HEK293T (cell line): ENCODE measurements around the gene VSTM2L.

ENCODE experiments used
- CTCF ChIA-PET: fragments of 350-600 bp; formaldehyde crosslinking; extraction: SDS; loops from one replicate; lab custom pipeline; 2021; ENCODE audit warnings: antibody characterized with exemption, inconsistent platforms; lab: Yijun Ruan, JAX
- POLR2A ChIA-PET: fragments of 350-600 bp; formaldehyde crosslinking; extraction: SDS; loops from one replicate; lab custom pipeline; 2020; ENCODE audit warnings: antibody characterized with exemption, inconsistent platforms; lab: Yijun Ruan, JAX
- DNase-seq: peaks from one replicate; pipeline ENCODE4 v3.0.0; 2012; ENCODE audit warnings: mixed read lengths; ENCODE audit errors: extremely low spot score
- ARNT ChIP-seq: fragments of 450-650 bp; IDR thresholded peaks from 2 replicates; pipeline ENCODE4 v1.6.1; 2017; ENCODE audit warnings: mild to moderate bottlenecking
- BHLHE40 ChIP-seq: fragments of 450-650 bp; IDR thresholded peaks from 2 replicates; pipeline ENCODE4 v1.6.1; 2016; ENCODE audit warnings: mild to moderate bottlenecking, moderate library complexity, borderline replicate concordance
- CTBP1 ChIP-seq: fragments of 450-650 bp; IDR thresholded peaks from 2 replicates; pipeline ENCODE4 v1.6.1; 2016; ENCODE audit warnings: borderline replicate concordance
- ELF4 ChIP-seq: fragments of 450-650 bp; IDR thresholded peaks from 2 replicates; pipeline ENCODE4 v1.6.1; 2017; ENCODE audit warnings: antibody characterized with exemption
- FOXA1 ChIP-seq: fragments of 450-650 bp; IDR thresholded peaks from 2 replicates; pipeline ENCODE4 v1.6.1; 2016; ENCODE audit warnings: mild to moderate bottlenecking
- FOXK2 ChIP-seq: fragments of 450-650 bp; IDR thresholded peaks from 2 replicates; pipeline ENCODE4 v1.6.1; 2016; ENCODE audit warnings: mild to moderate bottlenecking
- FOXM1 ChIP-seq: fragments of 450-650 bp; IDR thresholded peaks from 2 replicates; pipeline ENCODE4 v1.6.1; 2017; ENCODE audit warnings: mild to moderate bottlenecking, borderline replicate concordance
- HDGF ChIP-seq: fragments of 450-650 bp; IDR thresholded peaks from 2 replicates; pipeline ENCODE4 v1.6.1; 2017; ENCODE audit warnings: antibody characterized with exemption, borderline replicate concordance
- L3MBTL2 ChIP-seq: fragments of 450-650 bp; conservative IDR thresholded peaks from 2 replicates; pipeline ENCODE4 v1.6.1; 2016; ENCODE audit warnings: mild to moderate bottlenecking
- LEF1 ChIP-seq: fragments of 450-650 bp; IDR thresholded peaks from 2 replicates; pipeline ENCODE4 v1.6.1; 2017; ENCODE audit warnings: mild to moderate bottlenecking, borderline replicate concordance
- NFRKB ChIP-seq: fragments of 450-650 bp; IDR thresholded peaks from 2 replicates; pipeline ENCODE4 v1.6.1; 2016; ENCODE audit warnings: mild to moderate bottlenecking, moderate library complexity
- SP1 ChIP-seq: fragments of 450-650 bp; IDR thresholded peaks from 2 replicates; pipeline ENCODE4 v1.6.1; 2017
- SUZ12 ChIP-seq: fragments of 450-650 bp; IDR thresholded peaks from 2 replicates; pipeline ENCODE4 v1.6.1; 2016; ENCODE audit warnings: mild to moderate bottlenecking
- TARDBP ChIP-seq: fragments of 450-650 bp; IDR thresholded peaks from 2 replicates; pipeline ENCODE4 v1.6.1; 2016
- ZNF384 ChIP-seq: fragments of 450-650 bp; IDR thresholded peaks from 2 replicates; pipeline ENCODE4 v1.6.1; 2016
- TF ChIP-seq, protein P1 (sequence below): fragments of 450-650 bp; IDR thresholded peaks from 2 replicates; pipeline ENCODE4 v1.6.1; 2016

VSTM2L gene

DNA sequence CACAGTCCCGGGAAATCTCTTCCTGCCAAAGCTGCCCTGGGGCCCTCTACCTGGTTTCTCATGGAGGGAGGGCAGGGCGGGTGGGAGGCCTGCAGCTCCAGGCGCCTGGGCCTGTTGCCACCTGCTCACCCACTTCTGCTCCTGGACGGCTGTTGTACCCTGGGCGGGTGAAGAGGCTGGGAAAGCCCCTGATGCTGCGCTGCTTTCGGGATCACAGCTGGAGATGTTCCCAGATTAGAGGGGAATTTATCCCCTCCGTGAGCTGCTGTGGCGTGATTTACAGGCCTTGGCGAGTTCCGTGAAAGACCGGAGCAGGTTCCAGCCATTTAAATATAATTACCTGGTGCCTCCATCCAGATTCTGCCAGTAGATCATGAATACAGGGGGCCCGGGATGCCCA, 12.3 kb upstream of the VSTM2L start:
- no peak for TF ChIP-seq BHLHE40
- TF ChIP-seq ELF4 = no peak
- TF ChIP-seq FOXM1 = no peak
- no peak for TF ChIP-seq L3MBTL2
- no peak for TF ChIP-seq ARNT
- no peak for TF ChIP-seq FOXA1
- TF ChIP-seq SUZ12 = no peak
- no peak for TF ChIP-seq SP1
- TF ChIP-seq FOXK2 = no peak
- TF ChIP-seq ZNF384 = no peak
- TF ChIP-seq LEF1 = no peak
- TF ChIP-seq HDGF = no peak
- TF ChIP-seq TARDBP = no peak
- no peak for TF ChIP-seq NFRKB
- TF ChIP-seq CTBP1 = no peak
- TF ChIP-seq, protein P1, sequence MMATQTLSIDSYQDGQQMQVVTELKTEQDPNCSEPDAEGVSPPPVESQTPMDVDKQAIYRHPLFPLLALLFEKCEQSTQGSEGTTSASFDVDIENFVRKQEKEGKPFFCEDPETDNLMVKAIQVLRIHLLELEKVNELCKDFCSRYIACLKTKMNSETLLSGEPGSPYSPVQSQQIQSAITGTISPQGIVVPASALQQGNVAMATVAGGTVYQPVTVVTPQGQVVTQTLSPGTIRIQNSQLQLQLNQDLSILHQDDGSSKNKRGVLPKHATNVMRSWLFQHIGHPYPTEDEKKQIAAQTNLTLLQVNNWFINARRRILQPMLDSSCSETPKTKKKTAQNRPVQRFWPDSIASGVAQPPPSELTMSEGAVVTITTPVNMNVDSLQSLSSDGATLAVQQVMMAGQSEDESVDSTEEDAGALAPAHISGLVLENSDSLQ = no peak
- POLR2A ChIA-PET = interaction anchor here (1.1 kb wide), 1 partner anchor 196 kb away, joined by 3 read pairs; no protein-coding TSS in a partner anchor
- CTCF ChIA-PET = interaction anchor here (0.7 kb wide), 1 partner anchor 9 kb away, joined by 3 read pairs; no protein-coding TSS in a partner anchor
- DNase-seq = no peak

DNA sequence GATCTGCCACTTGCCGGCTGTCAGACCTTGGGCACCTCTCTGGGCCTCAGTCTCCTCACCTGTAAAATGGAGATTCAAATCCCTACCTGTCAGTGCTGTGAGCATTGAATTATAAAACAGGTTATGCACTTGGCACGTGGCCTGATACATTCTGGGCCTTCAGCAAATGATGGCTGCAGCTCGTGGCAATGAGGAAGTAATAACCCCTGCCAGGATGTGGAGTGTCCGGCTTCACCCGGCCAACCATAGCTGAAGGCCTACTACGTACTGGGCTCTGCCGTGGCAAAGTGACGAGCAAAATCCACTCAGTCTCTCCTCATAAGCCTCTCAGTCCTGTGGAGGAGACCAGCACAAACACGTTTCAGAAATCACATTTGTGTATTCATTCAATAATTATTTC, 10.9 kb upstream of the VSTM2L start:
- ChIA-PET POLR2A (no interaction called here), CTCF (no interaction called here)
- no peak for TF ChIP-seq SUZ12
- no peak for DNase-seq

DNA sequence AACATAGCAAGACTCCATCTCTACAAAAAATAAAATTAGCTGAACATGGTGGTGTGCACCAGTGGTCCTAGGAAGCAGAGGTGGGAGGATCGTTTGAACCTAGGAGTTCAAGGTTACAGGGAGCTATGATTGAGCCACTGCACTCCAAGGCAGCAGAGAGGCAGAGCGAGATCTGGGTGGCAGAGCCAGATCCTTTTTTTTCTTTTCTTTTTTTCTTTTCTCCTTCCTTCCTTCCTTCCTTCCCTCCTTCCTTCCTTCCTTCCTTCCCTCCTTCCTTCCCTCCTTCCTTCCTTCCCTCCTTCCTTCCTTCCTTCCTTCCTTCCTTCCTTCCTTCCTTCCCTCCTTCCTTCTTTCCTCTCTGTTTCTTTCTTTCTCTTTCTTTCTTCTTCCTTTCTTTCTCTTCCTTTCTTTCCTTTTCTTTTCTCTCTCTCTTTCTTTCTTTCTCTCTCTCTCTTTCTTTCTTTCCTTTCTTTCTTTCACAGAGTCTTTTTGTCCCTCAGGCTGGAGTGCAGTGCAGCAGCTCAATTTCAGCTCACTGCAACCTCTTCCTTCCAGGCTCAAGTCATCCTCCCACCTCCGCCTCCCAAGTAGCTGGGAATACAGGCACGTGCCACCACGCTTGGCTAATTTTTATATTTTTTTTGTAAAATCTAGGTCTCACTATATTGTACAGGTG, 9.2 kb upstream of the VSTM2L start:
- CTCF ChIA-PET = no interaction called here
- TF ChIP-seq SP1 = no peak
- no peak for TF ChIP-seq FOXK2
- no peak for TF ChIP-seq CTBP1
- no peak for TF ChIP-seq ARNT
- TF ChIP-seq, protein P1 = no peak
- TF ChIP-seq FOXA1 = no peak
- no peak for TF ChIP-seq L3MBTL2
- TF ChIP-seq TARDBP = no peak
- no peak for TF ChIP-seq BHLHE40
- no peak for TF ChIP-seq SUZ12
- no peak for TF ChIP-seq ZNF384
- TF ChIP-seq LEF1 = no peak
- TF ChIP-seq HDGF = no peak
- TF ChIP-seq FOXM1 = no peak
- no peak for TF ChIP-seq ELF4
- TF ChIP-seq NFRKB = no peak
- POLR2A ChIA-PET = no interaction called here
- no peak for DNase-seq

DNA sequence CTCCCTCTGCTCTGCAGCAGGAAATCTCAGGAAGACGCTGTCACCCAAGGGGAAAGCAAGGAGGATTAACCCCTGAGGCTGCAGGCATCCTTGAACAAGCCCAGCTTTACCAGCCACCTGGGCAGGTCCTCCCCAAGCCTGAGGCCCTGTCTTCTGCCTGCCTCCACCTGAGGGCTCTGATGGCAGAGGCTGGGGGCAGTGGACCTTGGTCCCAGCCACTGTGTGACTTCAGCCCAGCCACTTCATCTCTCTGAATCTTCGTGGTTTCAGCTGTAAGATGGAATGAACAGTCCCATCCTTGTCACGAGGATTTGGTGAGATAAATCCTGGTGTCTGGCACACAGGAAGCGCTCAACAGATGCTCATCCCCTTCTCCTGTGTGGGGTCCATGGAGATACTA, 8.5 kb upstream of the VSTM2L start:
- ChIA-PET CTCF (no interaction called here), POLR2A (no interaction called here)
- no peak for DNase-seq
- no peak for TF ChIP-seq FOXK2
- no peak for TF ChIP-seq SUZ12
- no peak for TF ChIP-seq ARNT
- TF ChIP-seq ZNF384 = no peak
- TF ChIP-seq NFRKB = no peak
- no peak for TF ChIP-seq FOXM1
- TF ChIP-seq SP1 = no peak
- no peak for TF ChIP-seq FOXA1
- TF ChIP-seq BHLHE40 = no peak
- TF ChIP-seq TARDBP = no peak
- no peak for TF ChIP-seq CTBP1
- TF ChIP-seq LEF1 = no peak
- TF ChIP-seq, protein P1 = no peak
- no peak for TF ChIP-seq ELF4
- TF ChIP-seq HDGF = no peak
- no peak for TF ChIP-seq L3MBTL2

DNA sequence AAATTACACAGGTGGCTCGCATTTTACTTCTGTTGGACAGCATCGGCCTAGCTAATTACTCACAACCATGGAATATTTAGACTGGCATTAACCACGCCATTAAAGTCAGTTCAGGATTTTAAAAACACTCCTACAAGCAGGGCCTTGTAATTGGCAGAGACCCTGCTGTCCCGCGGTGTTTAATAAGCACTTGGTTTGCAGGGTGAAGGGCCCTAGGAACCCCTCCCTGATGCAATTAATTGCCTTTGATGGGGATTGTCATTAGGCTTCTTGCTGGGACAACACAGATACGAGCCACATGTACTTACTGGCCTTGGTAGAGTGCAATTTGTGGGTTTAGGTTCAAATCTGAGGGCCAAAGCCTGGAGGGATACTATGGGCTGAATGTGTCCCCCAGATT, 7.8 kb upstream of the VSTM2L start:
- CTCF ChIA-PET = no interaction called here
- TF ChIP-seq LEF1 (no peak), FOXM1 (no peak), FOXK2 (no peak), TARDBP (no peak), FOXA1 (no peak), BHLHE40 (no peak), SUZ12 (no peak), HDGF (no peak), SP1 (no peak), ELF4 (no peak), NFRKB (no peak), CTBP1 (no peak), ZNF384 (no peak), ARNT (no peak), L3MBTL2 (no peak)
- TF ChIP-seq, protein P1 = no peak
- no peak for DNase-seq
- POLR2A ChIA-PET = no interaction called here
